ENCODE data around the gene RFX5. TPM values are rescaled to one million over a fixed set of nuclear protein-coding genes. Genes with fewer than 3 reads are reported as not detected.

RFX5 gene
- total and polyA plus RNA-seq, 9 of the 15 experiments (the other 6 are each of a cell fraction or from before 2014, with no cell fraction given), result 3.8 to 48.2 (median 32.2) TPM

DNA sequence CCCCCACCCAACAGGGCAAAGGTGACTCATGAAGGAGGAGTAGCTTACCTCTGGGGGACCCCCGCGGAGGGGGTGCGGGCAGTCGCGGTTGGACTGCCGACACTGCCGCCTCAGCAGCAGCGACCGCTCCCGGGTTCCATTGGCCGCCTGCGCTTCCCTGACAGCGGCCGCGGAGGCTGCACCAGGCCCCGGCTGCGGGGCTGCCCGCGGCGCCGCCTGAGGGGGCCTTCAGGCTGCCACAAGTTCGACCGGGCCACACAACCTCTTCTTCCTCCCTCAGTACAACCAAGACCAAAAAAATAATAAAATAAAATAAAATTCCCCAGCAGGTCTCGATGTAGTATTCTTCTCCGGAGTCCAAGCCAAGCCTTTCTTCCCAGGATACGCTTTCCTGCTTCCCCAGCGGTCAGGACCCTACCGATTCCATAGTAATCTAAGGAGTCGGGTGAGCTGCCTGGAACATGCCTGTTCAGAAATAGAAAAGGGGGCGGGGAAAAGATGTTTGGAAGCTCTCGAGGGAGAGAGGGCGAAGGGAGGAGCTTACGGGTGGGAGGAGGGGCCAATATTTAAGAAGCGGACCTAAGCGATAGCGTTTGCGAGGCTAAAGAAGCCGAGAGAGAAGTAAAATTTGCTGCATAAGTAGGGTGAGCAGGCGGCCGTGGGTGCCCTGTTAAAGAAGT, 19.7 kb downstream of the RFX5 start, which contains the start of gene PI4KB (continued):
- TF ChIP-seq NUFIP1 (IDR thresholded peaks at IDR 0.05; ENCODE audit: partially characterized antibody) (no peak), KLF13 (tag; IDR thresholded peaks at IDR 0.05; ENCODE audit: borderline replicate concordance, low read depth) (no peak), XRCC3 (IDR thresholded peaks at IDR 0.05) (no peak), NR4A1 (CRISPR knock-in tag; IDR thresholded peaks at IDR 0.05) (no peak), NR4A1 (tag; IDR thresholded peaks at IDR 0.05) (no peak), ZNF589 (CRISPR knock-in tag; IDR thresholded peaks at IDR 0.05; ENCODE audit: low read depth) (0 out of 2 replicates have a peak, but pooled peaks have one; percentile 5), ZNF311 (CRISPR knock-in tag; IDR thresholded peaks at IDR 0.05) (no peak), CTBP1 (IDR thresholded peaks at IDR 0.05; ENCODE audit: borderline replicate concordance) (no peak), BACH1 (tag; IDR thresholded peaks at IDR 0.05) (no peak)
- TF ChIP-seq, protein P1, sequence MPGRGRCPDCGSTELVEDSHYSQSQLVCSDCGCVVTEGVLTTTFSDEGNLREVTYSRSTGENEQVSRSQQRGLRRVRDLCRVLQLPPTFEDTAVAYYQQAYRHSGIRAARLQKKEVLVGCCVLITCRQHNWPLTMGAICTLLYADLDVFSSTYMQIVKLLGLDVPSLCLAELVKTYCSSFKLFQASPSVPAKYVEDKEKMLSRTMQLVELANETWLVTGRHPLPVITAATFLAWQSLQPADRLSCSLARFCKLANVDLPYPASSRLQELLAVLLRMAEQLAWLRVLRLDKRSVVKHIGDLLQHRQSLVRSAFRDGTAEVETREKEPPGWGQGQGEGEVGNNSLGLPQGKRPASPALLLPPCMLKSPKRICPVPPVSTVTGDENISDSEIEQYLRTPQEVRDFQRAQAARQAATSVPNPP (IDR thresholded peaks at IDR 0.05; ENCODE audit: borderline replicate concordance, insufficient read depth, insufficient read length), result no peak
- TF ChIP-seq, protein P2, sequence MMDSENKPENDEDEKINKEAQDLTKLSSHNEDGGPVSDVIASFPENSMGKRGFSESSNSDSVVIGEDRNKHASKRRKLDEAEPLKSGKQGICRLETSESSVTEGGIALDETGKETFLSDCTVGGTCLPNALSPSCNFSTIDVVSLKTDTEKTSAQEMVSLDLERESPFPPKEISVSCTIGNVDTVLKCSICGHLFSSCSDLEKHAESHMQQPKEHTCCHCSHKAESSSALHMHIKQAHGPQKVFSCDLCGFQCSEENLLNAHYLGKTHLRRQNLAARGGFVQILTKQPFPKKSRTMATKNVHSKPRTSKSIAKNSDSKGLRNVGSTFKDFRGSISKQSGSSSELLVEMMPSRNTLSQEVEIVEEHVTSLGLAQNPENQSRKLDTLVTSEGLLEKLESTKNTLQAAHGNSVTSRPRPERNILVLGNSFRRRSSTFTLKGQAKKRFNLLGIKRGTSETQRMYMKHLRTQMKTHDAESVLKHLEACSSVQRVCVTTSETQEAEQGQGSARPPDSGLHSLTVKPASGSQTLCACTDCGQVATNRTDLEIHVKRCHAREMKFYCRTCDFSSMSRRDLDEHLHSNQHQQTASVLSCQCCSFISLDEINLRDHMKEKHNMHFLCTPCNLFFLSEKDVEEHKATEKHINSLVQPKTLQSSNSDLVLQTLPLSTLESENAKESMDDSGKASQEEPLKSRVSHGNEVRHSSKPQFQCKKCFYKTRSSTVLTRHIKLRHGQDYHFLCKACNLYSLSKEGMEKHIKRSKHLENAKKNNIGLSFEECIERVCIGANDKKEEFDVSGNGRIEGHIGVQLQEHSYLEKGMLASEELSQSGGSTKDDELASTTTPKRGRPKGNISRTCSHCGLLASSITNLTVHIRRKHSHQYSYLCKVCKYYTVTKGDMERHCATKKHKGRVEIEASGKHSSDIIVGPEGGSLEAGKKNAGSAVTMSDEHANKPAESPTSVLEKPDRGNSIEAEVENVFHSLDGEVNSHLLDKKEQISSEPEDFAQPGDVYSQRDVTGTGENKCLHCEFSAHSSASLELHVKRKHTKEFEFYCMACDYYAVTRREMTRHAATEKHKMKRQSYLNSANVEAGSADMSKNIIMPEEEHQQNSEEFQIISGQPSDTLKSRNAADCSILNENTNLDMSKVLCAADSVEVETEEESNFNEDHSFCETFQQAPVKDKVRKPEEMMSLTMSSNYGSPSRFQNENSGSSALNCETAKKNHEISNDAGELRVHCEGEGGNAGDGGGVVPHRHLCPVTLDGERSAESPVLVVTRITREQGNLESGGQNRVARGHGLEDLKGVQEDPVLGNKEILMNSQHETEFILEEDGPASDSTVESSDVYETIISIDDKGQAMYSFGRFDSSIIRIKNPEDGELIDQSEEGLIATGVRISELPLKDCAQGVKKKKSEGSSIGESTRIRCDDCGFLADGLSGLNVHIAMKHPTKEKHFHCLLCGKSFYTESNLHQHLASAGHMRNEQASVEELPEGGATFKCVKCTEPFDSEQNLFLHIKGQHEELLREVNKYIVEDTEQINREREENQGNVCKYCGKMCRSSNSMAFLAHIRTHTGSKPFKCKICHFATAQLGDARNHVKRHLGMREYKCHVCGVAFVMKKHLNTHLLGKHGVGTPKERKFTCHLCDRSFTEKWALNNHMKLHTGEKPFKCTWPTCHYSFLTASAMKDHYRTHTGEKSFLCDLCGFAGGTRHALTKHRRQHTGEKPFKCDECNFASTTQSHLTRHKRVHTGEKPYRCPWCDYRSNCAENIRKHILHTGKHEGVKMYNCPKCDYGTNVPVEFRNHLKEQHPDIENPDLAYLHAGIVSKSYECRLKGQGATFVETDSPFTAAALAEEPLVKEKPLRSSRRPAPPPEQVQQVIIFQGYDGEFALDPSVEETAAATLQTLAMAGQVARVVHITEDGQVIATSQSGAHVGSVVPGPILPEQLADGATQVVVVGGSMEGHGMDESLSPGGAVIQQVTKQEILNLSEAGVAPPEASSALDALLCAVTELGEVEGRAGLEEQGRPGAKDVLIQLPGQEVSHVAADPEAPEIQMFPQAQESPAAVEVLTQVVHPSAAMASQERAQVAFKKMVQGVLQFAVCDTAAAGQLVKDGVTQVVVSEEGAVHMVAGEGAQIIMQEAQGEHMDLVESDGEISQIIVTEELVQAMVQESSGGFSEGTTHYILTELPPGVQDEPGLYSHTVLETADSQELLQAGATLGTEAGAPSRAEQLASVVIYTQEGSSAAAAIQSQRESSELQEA (IDR thresholded peaks at IDR 0.05; ENCODE audit: low read depth), result peak; percentile 88
- TF ChIP-seq, protein P3, sequence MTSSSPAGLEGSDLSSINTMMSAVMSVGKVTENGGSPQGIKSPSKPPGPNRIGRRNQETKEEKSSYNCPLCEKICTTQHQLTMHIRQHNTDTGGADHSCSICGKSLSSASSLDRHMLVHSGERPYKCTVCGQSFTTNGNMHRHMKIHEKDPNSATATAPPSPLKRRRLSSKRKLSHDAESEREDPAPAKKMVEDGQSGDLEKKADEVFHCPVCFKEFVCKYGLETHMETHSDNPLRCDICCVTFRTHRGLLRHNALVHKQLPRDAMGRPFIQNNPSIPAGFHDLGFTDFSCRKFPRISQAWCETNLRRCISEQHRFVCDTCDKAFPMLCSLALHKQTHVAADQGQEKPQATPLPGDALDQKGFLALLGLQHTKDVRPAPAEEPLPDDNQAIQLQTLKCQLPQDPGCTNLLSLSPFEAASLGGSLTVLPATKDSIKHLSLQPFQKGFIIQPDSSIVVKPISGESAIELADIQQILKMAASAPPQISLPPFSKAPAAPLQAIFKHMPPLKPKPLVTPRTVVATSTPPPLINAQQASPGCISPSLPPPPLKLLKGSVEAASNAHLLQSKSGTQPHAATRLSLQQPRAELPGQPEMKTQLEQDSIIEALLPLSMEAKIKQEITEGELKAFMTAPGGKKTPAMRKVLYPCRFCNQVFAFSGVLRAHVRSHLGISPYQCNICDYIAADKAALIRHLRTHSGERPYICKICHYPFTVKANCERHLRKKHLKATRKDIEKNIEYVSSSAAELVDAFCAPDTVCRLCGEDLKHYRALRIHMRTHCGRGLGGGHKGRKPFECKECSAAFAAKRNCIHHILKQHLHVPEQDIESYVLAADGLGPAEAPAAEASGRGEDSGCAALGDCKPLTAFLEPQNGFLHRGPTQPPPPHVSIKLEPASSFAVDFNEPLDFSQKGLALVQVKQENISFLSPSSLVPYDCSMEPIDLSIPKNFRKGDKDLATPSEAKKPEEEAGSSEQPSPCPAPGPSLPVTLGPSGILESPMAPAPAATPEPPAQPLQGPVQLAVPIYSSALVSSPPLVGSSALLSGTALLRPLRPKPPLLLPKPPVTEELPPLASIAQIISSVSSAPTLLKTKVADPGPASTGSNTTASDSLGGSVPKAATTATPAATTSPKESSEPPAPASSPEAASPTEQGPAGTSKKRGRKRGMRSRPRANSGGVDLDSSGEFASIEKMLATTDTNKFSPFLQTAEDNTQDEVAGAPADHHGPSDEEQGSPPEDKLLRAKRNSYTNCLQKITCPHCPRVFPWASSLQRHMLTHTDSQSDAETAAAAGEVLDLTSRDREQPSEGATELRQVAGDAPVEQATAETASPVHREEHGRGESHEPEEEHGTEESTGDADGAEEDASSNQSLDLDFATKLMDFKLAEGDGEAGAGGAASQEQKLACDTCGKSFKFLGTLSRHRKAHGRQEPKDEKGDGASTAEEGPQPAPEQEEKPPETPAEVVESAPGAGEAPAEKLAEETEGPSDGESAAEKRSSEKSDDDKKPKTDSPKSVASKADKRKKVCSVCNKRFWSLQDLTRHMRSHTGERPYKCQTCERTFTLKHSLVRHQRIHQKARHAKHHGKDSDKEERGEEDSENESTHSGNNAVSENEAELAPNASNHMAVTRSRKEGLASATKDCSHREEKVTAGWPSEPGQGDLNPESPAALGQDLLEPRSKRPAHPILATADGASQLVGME (CRISPR knock-in tag; IDR thresholded peaks at IDR 0.05), result 0 out of 2 replicates have a peak, but pooled peaks have one; percentile 6

Data from K562 (cell line).